Astrocyte of the cerebellum (primary cell): Measurements from ENCODE around the gene DNPEP.
"Not testable (repeated sequence)": the region's sequence is repeated elsewhere in the genome, so short reads cannot be mapped to it uniquely, and the experiment has no call there.

Source experiments
- DNase-seq: peaks from one replicate; pipeline ENCODE4 v3.0.0-alpha.2; 2011; ENCODE audit warnings: low read depth
- H3K4me3 ChIP-seq: 2 replicates; pipeline ENCODE4 v1.5.1; 2011; ENCODE audit warnings: mild to moderate bottlenecking, low read depth, low read length, moderate library complexity
- in situ Hi-C: cut with HindIII; loops from 2 replicates; pipeline ENCODE4 v1.10.0; 2017; ENCODE audit warnings: low sequenced_read_pairs
- TF ChIP-seq, protein P1 (sequence below): IDR thresholded peaks from 2 replicates; pipeline ENCODE4 v1.5.1; 2012; ENCODE audit warnings: low read length, low read depth, moderate library complexity, mild to moderate bottlenecking; ENCODE audit errors: missing control alignments

Gene DNPEP

DNA sequence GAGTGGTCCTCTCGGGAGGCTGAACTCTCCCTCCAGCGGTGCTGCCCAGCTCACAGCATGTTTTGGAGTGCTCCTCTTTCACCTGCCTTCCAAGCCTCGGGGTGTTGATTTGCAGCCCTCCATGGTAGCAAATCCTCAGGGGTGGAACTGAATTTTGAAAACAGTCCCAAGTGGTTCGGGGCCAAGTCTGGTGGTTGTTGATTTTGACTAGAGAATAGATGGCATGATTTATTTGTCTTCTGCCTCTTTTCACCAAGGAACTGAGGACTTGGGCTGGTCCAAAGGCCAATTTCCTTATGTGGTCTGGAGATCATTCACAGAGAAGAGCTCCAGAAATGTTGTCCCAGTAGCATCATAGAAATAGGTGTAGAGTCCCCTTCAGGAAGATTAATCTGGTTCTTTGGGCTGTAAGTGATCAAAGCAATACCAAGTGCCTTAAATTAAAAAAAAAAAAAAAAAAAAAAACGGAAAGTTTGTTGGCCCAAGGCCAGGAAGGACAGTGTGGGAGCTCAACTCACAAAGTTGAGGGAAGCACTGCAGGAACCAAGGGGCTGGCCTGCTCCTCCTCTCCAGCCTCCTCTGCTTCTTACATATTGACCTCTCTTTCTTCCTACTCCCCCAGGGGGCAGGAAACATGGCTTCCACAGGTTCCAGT lies 28.0 kb upstream of the DNPEP start:
- no peak overlapping the region for H3K4me3 ChIP-seq
- in situ Hi-C loops, result loop anchor here (25.0 kb wide), 1 partner anchor 122 kb away; the partner anchor contains the start of genes CHPF and TMEM198
- no peak for DNase-seq
- TF ChIP-seq, protein P1, sequence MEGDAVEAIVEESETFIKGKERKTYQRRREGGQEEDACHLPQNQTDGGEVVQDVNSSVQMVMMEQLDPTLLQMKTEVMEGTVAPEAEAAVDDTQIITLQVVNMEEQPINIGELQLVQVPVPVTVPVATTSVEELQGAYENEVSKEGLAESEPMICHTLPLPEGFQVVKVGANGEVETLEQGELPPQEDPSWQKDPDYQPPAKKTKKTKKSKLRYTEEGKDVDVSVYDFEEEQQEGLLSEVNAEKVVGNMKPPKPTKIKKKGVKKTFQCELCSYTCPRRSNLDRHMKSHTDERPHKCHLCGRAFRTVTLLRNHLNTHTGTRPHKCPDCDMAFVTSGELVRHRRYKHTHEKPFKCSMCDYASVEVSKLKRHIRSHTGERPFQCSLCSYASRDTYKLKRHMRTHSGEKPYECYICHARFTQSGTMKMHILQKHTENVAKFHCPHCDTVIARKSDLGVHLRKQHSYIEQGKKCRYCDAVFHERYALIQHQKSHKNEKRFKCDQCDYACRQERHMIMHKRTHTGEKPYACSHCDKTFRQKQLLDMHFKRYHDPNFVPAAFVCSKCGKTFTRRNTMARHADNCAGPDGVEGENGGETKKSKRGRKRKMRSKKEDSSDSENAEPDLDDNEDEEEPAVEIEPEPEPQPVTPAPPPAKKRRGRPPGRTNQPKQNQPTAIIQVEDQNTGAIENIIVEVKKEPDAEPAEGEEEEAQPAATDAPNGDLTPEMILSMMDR, result no peak

DNA sequence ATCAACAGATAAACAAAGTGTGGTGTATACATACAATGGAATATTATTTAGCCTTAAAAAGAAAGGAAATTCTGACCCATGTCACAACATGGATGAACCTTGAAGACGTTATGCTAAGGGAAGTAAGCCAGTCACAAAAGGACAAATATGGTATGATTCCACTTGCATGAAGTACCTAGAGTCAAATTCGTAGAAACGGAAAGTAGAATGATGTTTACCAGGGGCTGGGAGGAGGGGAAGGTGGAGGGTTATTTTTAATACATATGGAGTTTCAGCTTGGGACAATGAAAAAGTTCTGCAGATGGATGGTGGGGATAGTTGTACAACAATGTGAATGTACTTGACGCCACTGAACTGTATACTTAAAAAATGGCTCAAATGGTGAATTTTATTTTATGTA lies 27.1 kb upstream of the DNPEP start:
- in situ Hi-C loops, result loop anchor here (25.0 kb wide), 1 partner anchor 122 kb away; the partner anchor contains the start of genes CHPF and TMEM198
- no peak overlapping the region for H3K4me3 ChIP-seq
- no peak for DNase-seq
- TF ChIP-seq, protein P1, result no peak

DNA sequence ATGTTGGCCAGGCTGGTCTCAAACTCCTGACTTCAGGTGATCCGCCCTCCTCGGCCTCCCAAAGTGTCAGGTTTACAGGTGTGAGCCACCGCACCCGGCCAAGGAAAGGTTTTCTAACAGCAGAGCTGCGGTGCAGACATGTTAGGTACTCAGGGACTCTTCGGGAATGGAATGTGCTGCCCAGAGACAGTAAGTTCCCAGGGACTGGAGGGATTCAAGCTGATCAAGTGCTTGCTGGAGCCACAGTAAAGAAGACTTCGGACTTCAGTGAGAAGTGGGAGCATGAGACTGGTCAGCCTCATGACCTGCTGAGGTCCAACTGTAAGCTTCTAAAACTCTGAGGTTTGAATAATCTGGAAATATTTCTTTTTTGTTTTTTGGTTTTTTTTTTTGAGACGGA lies 22.7 kb upstream of the DNPEP start:
- TF ChIP-seq, protein P1, result no peak
- no peak for DNase-seq
- in situ Hi-C loops, result loop anchor here (25.0 kb wide), 1 partner anchor 127 kb away; the partner anchor contains the start of genes CHPF and TMEM198
- H3K4me3 ChIP-seq, result no peak overlapping the region

DNA sequence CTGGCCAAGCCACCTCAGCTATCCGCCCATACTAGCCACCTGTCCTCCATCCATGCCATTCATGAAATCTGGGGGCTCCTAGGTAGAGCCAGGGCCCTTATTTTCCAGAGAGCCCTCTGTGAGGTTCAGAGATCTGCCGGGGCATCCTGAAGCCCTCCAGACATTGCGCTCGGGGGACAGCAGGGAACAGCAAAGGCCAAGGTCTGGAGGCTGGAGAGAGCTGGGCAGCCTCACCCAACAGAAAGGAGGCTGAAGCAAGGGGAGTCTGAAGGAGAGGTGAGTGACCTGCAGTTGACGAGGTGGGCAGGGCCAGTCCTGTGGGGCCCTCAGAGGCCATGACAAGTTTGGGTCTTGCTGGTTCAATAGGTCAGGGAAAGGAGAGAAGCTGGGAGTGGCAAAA lies 21.9 kb upstream of the DNPEP start:
- in situ Hi-C loops, result loop anchor here (25.0 kb wide), 1 partner anchor 128 kb away; the partner anchor contains the start of genes CHPF and TMEM198

DNA sequence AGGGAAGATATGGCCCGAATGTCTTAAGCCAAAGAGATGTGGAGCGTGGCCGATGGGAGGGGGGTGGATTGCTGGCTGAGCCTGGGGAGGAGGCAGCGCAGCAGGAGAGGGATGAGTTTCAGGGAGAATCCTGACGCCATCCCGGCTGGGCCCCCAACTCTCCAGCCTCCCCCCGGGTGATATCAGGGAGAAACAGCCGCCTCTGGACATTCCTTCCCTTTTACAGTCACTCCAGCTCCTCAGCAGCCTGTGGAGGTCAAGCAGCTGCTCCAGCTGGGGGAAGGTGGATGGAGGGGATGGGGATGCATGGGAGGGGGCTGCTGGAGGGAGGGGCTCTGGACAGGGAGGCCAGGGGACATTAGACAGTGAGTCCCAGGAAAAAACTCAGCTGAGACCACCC lies 20.9 kb upstream of the DNPEP start:
- H3K4me3 ChIP-seq, result no peak overlapping the region
- TF ChIP-seq, protein P1, result no peak
- DNase-seq, result no peak
- in situ Hi-C loops, result loop anchor here (25.0 kb wide), 1 partner anchor 129 kb away; the partner anchor contains the start of genes CHPF and TMEM198

More for the DNA sequence above, 21.9 kb upstream of the DNPEP start:
- H3K4me3 ChIP-seq, result no peak overlapping the region
- TF ChIP-seq, protein P1, result no peak
- DNase-seq, result no peak

DNA sequence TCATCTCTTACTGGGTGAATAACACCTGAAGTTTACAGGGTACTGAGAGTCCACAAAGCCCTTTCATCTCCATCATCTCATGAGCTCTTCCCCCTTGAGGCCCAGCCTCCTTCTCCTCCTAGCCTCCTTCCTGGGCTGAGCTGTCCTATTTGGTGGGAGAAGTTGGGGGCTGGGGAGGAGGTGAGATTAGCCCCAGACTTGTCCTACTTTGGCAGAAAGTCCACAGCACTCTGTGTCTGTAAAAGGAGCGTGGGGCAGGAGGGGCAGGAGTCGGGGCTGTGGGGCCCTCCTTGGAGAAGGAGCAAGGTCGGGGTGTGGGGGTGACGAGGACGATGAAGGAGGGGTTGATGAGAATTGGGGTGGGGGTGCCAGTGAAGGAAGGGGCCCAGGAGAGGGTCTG lies 20.5 kb upstream of the DNPEP start:
- no peak for DNase-seq
- in situ Hi-C loops, result loop anchor here (25.0 kb wide), 1 partner anchor 129 kb away; the partner anchor contains the start of genes CHPF and TMEM198
- H3K4me3 ChIP-seq, result no peak overlapping the region
- TF ChIP-seq, protein P1, result no peak

DNA sequence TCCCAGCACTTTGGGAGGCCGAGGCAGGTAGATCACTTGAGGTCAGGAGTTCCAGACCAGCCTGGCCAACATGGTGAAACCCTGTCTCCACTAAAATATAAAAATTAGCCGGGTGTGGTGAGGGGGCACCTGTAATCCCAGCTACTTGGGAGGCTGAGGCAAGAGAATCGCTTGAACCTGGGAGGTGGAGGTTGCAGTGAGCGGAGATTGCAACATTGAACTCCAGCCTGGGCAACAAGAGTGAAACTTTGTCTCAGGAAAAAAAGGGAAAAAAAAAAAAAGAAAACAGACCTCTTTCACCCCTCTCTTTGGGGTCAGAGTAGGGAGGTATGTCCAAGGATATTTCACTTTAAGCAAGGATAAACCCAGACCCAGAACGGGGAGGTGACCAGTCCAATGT lies 19.6 kb upstream of the DNPEP start:
- in situ Hi-C loops, result loop anchor here (25.0 kb wide), 1 partner anchor 130 kb away; the partner anchor contains the start of genes CHPF and TMEM198
- H3K4me3 ChIP-seq, DNase-seq: not testable (repeated sequence)
